CD4-positive, alpha-beta T cell treated with Interleukin-6 at 100 ng/mL for 8 hours (primary cell): ENCODE measurements around the gene CFL1.
"Not testable (repeated sequence)": the region's sequence is repeated elsewhere in the genome, so short reads cannot be mapped to it uniquely, and the experiment has no call there.

Experiments used
- DNase-seq: peaks from one replicate; pipeline ENCODE4 v3.0.0-alpha.2; 2020; ENCODE audit warnings: mixed read lengths, low spot score

Gene CFL1

DNA sequence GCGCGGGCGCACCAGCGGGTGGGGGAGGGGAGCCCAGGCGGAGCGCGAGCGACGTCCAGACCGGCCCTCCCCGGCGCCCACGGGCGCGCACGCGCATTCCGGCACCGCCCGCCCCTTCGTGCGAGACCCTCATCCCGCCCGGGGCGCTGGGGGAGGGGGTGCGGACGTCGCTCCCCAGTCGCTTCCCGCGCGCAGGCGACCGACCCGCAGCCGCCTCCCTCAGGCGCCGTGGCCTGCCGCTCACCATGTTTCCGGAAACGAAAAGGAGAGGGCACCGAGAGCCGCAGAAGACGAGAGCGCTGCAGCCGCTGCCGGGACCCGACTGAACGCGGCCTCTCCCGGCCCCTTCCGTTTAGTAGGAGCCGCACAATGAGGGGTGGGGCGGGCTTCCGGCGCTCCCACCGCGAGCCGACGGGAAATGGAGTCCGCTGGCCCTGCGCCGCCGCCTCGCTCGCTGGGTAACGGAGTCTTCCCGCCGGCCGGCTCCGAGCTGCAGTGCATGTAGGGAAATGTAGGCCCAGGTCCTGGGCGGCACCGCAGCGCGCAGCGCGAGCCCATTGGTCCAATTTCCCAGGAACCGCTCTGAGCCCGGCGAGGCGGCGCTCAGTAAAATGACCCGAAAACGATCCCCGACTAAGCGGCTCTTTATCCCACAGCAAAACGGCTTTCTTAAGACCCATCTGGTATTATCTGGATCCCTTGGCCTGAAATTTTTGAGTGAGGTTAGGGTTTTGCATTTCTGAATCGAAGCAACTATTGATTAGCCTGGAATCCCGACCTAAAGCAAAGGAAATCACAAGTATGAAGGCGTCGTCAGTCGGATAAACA lies at the start of gene CFL1:
Gene CFL1 (minus strand): TSS at position 328 of the 828 bp plus-strand sequence. CDS start 81 bp downstream, at position 247.
- peak; percentile 97 for DNase-seq

DNA sequence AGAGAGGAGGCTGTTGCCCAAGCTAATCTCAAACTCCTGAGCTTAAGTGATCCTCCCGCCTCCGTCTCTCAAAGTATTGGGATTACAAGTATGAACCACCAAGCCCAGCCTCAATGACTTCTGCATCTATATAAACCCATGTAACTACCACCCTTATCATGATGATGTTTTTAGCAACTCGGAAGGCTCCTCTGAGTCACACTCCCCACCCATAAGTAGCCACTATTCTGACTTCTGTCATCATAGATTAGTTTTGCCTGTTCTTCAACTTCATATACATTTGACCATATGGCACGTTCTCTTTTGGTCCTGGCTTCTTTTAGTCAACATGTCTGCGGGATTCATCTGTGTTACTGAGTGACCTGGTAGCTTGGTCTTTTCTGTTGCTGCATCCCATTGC lies 48.6 kb upstream of the CFL1 start:
- no peak for DNase-seq

DNA sequence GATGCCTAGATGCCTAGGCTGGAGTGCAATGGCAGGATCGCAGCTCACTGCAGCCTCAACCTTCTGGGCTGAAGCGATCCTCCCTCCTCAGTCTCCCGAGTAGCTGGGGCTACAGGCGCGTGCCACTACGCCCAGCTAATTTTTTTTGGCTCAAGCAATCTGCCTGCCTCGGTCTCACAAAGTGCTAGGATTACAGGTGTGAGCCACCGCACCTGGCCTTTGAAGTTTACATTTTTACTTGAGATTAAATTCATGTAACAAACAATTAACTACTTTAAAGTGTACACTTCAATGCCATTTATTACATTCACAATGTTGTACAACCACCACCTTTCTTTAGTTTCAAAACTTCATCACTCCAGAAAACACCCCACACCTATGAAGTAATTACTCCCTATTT lies 45.7 kb upstream of the CFL1 start:
- no peak for DNase-seq

DNA sequence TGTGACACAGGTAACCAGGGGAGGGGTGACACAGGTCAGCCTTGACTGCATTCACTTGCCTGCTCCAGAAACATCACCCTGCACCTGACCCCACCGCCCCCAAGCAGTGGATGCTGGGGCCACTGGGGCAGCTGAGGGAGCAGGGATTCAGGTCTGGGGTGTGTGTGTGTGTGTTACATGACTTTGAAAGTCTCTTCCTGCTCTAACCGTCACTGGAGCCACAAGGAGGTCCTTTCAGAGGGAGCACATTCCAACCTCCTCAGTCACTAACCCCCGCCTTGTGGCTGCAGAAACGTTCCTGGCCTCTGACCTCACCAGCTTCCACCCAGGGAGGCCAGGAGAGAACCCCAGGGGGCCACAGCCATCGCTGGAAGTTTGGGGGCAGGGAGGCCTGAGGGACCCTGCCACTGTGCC lies 45.1 kb upstream of the CFL1 start:
- DNase-seq = no peak

DNA sequence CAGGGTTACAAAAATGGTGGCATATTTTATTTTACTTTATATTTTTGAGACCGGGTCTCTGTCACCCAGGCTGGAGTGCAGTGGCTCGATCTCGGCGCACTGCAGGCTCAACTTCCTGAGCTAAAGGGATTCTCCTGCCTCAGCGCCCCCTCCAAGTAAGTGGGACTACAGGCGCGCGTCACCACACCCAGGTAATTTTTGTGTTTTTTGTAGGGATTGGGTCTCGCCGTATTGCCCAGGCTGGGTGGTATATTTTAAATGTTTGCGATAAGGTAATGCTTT lies 42.9 kb upstream of the CFL1 start:
- DNase-seq = no peak

DNA sequence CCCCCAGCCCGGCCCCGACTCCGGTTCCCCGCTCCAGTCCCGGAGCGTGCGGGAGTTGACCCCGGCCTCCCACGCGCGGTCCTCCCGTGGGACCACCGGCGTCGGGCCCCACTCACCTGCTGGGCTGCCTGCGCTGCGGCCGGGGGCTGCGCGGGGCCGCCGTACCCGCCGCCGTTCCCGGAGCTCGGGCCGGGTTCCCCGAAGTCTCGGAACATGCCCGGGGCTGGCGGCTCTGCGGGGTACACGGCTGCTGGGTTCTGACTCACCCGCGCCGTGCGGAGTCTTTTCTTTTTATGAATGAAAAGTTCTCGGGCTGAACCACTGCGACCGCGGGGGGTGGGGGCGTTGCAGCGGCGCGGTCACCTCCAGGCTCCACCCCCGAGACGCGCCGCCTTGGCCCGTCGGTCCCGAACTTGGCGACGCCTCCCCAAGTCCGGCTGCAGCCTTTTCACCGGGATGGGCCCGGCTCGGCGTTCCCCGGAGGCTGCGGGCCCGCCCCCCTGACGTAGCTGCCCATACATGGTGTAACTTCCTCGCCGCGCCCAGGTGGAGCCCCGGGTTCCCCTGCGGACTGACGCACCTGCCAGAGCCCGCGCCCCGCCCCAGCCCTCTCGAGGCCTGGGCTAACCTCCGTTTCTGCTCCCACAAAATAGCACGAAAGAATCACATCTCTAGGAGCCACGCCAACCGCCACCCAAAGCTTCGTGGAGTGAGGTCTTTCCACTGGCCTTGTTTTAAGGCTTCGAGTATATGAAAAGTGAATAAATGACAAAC lies 42.3 kb upstream of the CFL1 start, which contains the start of gene FOSL1:
Gene FOSL1 (minus strand): TSS at position 264 of the 774 bp plus-strand sequence. CDS start 49 bp downstream, at position 215.
- DNase-seq = peak; percentile 91

DNA sequence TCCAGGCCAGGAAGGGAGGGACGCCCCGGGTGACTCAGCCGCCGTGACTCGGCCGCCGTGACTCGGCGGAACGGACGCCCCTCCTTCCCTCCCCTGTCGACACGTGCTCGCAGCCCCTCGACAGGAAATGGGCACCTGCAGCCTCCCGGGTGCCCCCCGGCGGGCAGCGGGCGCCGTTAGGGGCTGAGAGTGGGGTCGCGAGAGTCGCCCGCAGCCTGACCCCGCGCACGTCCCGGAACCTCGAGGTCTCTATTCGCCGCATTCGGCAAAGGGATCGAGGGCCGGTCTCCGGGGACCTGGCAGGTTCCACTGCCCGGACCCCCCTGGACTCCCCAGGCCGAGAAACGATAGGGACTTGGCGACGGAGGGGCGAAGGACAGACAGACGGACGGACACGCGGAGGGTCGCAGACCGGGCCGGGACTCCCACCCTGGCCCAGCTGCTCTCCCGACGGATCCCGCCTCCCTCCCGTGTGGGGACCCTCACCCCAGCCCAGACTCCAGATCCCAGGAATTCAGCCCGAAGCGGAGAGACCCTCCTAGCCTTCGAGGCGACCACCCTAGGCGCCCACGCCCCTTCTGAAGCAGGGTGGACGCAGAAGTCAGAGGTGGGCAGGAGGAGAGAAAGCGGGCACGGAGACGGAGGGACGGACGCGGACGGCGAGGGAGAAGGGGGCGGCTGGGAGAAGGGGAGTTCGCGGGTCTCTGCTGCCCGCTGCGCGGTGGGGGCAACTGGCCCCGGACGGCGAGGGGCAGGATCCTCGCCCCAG lies 41.6 kb upstream of the CFL1 start:
- DNase-seq = no peak

DNA sequence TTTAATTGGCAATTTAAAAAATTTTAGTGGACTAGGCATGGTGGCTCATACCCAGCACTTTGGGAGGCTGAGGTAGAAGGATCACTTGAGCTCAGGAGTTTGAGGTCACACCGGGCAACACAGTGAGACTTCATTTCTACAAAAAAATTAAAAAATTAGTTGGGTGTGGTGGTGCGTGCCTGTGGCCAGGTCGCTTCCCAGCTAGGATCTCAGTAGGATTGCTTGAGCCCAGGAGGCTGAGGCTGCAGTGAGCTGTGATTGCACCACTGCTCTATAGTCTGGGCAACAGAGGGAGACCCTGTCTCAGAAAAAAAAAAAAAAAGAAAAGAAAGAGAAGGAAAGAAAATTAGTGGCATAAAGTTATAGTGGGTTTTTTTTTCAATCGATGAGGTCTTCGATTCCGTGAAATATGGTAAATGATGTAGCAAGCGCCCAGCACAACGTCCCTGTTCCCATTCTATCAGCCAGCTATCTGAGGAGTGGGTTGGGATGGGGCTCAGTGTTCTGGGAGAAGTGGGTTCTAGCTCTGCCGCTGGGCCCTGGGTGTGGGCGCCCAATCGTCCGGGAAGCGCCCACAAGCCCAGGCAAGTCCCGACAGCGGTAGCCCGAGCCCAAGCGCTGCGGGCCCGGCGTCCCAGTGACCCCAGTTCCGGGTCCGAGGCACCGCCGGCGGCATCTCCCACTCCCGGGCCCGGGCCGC lies 40.8 kb upstream of the CFL1 start:
- DNase-seq = no peak

DNA sequence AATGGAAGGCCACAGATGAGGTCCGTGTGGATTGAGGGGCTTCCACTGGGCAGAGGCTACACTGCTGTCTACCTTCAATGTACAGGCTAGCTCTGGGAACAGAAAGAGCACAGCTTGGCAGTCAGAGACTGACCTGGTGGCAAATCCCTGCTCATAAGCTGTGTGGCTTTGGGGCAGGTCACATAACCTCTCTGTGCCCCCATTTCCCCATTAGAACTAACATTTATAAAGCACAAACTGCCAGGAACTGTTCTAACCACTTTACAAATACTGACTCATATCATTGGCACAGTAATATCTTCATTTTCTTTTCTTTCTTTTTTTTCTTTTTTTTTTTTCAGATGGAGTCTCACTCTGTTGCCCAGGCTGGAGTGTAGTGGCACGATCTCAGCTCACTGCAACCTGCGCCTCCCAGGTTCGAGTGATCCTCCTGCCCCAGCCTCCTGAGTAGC lies 39.1 kb upstream of the CFL1 start:
- DNase-seq = no peak

DNA sequence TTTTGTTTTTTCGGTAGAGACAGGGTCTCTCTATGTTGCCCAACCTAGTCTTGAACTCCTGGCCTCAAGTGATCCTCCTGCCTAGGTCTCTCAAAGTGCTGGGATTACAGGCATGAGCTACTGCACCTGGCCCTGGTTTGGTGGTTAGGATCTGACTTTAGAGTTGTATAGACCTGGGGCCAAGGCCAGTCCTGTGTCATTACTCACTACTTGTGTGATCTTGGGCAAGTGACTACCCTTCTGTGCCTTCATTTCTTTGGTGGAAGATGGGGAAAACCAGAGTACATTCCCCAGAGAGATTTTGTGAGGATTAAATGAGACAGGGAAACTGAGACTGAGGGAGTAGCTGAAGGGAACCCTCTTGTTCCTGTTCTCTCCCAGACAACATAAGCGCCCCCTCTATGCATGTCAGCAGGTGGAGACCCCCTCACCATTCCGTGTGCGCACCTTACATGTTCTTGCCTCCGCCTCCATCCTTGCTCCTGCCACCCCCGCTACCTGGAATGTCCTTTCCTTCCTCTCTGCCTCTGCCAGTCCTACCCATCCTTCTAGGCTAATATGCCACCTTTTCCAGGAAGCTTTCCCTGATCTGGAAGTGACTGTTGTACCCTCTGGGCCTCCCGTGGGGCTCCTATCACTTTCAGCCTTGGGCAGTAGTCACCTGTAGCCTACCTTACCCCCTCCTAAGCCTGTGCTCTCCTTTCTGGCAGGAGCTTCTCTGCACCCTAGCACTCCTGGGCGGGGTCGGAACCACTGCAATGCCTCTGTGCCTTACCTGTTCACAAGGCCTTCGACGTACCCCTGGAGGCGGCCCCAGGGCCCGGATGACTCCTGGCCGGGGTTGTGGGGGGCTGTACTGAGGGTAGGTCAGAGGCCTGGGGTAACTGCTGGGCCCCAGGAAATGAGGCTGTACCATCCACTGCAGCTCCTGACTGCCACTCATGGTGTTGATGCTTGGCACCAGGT lies 38.3 kb upstream of the CFL1 start:
- DNase-seq = no peak

DNA sequence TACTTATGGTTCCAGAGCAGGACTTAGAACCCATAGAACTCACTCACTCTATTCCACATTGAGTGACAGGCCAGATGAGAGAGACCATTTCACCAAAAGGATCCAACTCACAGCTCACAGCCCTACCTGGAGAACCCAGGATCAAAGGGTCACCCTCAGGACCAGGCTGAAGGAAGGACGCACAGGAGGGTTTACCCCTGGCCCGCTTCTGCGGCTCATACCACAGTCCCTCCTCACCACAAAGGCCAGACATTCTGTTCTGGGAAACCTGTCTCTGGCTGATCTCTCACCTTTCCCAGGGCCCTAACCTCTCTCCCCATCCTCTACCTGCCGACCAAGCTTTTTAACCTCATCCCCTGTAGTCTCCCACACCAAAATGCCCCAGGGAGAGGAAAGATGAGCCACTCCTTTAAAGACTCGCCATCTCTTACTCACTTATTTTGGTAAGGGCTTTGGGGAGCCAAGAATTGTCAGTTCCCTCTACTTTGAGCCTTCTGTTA lies 37.6 kb upstream of the CFL1 start:
- DNase-seq = no peak

DNA sequence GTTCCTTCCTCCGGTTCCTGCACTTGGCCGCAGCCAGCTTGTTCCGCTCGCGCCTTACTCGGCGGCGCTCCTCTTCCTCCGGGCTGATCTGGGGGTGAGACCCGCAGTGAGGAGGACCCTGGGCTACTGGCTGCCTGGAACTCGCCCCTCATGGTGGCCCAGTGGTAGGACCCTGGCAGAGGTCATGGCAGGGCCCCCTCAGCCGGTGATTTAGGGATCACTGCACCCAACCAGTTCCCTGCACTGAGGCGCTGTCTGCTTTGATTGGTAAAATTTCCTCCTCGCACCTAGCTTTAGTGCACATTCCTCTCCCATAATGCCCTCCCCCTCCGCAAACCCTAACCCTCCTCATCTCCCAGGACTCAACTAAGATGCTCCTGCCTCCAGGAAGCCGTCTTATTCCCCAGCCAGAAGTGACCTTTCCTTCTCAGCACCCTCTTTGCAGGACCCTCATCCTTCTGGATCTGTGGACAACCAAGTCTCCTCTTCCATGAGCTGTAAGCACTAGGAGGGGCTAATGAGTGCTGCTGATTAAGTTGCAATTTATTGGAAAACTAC lies 36.1 kb upstream of the CFL1 start:
- DNase-seq = peak; percentile 27

DNA sequence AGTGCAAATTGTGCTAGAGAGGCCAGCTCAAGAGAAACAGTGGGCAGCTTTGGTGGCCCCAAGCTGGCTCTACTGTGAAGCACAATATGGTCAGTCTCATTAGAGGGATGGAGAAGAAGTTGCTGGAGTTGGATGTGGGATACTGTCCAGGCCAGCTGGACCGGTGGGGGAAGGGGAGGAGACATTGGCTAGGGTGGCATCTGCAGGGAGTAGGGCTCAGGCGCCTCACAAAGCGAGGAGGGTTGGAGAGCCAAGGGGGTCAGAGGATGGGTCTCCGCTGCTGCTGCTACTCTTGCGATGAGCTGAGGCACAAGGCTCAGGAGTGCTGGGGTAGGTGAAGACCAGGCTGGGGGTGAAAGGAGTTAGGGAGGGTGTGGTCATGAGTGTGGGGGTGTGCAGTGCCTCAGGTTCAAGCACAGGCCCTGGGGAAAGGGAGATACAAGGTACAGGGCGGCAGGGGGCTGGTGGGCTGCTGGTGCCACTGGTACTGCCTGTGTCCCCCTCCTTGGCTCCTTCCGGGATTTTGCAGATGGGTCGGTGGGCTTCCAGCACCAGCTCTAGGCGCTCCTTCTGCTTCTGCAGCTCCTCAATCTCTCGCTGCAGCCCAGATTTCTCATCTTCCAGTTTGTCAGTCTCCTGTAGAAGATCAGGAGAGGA lies 34.8 kb upstream of the CFL1 start:
- DNase-seq = no peak

DNA sequence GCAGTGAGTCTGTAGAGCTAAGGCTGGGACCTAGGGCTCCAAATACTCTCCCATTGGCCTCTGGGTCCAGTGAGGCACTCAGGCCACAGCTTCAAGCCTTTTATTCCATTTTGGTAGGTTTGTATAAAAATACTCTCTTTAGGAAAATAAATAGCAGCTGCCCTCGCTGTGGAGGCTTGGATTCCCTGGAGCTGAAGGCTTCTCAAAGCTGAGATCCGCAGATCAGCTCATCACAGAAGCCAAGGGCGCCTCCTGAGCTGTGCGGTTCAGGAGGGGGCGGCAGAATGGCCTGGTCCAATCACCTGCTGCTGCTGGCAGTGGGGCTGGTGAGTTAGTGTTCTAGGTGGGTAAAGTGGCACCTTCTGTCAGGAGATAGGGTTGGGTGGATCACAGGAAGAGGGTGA lies 34.2 kb upstream of the CFL1 start:
- DNase-seq = not testable (repeated sequence)

DNA sequence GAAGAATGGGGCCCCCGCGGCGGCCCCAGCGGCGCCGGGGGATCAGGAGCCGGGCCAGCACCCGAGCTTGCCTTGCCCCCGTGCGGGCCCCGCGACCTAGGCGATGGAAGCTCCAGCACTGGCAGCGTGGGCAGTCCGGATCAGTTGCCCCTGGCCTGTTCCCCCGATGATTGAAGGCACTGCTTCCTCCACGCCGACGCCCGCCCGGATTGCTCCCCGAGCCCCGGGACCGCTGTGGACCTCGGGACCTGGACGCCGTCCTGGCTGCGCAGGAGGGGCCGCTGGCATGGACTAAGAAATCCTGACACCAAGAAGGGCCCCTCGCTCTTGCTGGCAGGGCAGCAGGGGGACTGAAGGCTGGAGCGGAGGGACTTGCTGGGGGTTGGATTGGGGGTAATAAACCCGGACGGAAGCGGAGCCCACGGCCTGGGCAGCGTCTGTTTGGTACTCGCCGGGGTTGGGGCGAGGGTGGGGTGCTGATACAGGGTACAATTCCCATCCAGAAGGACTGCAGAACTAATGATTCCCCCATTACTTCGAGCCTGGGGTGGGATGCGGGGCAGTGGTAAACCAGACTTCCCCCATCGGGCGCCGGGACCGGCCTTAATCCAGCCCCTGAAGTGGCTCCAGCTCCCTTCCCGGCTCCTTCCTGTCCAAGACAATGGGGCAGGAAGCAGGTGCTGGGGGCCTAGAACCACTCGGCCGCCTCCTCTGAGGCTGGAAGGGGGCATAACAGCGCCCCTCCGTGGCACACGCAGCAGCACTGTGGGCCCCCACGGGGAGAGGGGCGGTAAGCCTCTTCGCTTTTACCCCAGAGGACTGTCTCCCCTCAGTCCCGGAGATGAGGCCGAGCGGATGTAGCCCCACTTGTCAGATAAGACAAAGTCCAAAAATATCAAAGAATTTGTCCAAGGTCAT lies 33.5 kb upstream of the CFL1 start:
- no peak for DNase-seq

DNA sequence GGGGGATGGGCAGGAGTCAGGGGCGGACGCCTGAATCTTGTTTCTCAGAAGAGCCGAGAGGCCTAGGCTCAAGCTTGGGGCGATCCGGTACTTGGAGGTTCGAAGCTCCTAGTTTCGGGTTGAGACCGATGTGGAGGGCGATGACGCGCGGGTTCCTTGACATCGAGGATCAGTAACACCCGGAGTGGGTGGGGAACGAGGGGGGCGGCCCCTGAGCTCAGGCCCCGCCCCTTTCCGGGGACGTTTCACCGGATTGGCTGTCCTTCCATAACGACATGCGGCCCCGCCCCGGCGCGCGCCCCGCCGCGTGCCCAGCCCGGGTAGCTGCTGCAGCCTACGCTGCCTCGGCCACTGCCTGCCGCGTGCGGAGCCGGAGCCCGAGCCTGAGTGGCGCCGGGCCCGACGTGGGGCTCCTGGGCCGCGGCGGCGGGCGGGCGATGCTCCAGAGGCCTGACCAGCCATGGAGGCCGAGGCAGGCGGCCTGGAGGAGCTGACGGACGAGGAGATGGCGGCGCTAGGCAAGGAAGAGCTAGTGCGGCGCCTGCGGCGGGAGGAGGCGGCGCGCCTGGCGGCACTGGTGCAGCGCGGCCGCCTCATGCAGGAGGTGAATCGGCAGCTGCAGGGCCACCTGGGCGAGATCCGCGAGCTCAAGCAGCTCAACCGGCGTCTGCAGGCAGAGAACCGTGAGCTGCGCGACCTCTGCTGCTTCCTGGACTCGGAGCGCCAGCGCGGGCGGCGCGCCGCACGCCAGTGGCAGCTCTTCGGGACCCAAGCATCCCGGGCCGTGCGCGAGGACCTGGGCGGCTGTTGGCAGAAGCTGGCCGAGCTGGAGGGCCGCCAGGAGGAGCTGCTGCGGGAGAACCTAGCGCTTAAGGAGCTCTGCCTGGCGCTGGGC lies 32.6 kb upstream of the CFL1 start, which contains the start of gene CCDC85B:
Gene CCDC85B (plus strand): TSS at position 350 of the 895 bp plus-strand sequence. CDS start 111 bp downstream, at position 461.
- DNase-seq = peak; percentile 98

DNA sequence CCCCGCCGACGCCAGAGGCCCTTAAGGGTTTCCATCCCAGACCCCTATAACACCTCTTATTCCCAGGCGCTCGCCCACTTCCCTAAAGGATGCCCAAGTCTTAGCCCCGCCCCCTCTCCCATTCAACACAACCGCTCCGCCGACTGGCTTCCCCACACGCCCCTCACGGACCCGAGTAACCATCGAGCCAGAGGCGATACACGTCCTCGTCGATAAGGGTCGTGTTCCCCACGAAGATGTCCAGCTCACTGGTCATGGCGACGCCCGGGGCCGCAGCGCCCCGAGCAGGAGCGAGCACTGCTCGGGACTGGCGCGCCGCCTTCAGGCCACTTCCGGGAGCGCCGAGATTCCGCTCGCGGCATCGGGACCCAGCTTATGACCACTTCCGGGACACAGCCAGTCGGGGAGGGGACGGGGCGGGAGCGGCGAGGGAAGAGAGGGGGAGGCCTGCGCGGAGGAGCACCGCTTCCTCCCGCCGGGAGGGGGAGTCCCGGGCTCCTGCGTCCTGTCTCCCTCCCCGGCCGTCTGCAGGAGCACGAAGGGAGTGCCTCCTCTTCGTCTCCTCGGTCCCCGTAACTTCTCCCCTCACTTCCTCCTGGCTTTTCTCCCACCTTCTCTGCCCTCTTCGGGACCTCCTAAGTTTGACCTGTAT lies 30.3 kb upstream of the CFL1 start, which contains the start of gene FIBP:
Gene FIBP (minus strand): TSS at position 309 of the 652 bp plus-strand sequence. CDS start 53 bp downstream, at position 256.
- DNase-seq = peak; percentile 96
